ENCODE measurements around the gene PRR4.

PRR4 gene, protein sequence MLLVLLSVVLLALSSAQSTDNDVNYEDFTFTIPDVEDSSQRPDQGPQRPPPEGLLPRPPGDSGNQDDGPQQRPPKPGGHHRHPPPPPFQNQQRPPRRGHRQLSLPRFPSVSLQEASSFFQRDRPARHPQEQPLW

DNA sequence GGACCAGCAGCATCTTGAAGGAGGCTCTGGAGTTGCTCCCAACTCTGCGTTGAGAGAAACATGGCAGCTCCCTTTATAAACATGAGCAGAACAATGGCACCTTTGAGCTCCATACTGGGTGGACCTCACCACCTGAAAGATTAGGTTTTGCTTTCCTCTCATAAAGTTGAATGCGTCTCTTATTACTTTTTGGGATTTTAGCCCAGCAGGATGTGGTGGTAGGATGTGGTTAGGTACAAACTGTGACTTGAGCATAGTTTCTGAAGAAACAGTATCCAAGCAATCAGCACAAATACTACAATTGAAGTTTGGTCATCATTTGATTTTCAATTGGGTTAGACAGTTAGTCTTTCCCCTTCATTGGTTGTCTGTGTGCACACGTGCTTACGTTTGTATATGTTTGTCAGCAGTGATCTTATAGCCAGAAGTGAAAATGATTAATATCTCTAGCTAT is at the start of gene PRR4:
TSS of gene PRR4 (minus strand) at position 51 of the 454 bp plus-strand sequence. CDS start at position 13, 38 bp downstream.
- TF ChIP-seq, protein P1, sequence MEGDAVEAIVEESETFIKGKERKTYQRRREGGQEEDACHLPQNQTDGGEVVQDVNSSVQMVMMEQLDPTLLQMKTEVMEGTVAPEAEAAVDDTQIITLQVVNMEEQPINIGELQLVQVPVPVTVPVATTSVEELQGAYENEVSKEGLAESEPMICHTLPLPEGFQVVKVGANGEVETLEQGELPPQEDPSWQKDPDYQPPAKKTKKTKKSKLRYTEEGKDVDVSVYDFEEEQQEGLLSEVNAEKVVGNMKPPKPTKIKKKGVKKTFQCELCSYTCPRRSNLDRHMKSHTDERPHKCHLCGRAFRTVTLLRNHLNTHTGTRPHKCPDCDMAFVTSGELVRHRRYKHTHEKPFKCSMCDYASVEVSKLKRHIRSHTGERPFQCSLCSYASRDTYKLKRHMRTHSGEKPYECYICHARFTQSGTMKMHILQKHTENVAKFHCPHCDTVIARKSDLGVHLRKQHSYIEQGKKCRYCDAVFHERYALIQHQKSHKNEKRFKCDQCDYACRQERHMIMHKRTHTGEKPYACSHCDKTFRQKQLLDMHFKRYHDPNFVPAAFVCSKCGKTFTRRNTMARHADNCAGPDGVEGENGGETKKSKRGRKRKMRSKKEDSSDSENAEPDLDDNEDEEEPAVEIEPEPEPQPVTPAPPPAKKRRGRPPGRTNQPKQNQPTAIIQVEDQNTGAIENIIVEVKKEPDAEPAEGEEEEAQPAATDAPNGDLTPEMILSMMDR (IDR thresholded peaks at IDR 0.05; ENCODE audit: low read depth, low read length), result no peak
- no peak within 1 kb of the TSS for H3K4me3 ChIP-seq (ENCODE audit: low read depth, low read length)

DNA sequence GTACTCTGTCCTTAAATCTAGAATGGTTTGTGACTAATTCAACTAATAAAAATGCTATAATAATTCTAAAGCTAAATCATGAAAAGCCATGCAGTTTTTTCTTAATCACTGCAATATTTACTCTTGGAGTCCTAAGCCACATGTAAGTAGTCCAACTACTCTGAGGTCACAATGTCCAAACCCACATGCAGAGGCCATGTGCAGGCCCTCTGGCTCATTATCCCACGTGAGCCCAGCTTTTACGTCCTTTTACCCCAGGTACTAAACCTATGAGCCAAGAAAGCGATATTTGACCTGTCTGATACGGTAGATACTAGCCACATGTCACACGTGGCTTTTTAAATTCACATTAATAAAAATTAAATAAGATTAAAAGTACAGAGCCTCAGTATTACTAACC is 47.6 kb upstream of the PRR4 start:
- TF ChIP-seq, protein P1 (IDR thresholded peaks at IDR 0.05; ENCODE audit: low read depth, low read length), result no peak

DNA sequence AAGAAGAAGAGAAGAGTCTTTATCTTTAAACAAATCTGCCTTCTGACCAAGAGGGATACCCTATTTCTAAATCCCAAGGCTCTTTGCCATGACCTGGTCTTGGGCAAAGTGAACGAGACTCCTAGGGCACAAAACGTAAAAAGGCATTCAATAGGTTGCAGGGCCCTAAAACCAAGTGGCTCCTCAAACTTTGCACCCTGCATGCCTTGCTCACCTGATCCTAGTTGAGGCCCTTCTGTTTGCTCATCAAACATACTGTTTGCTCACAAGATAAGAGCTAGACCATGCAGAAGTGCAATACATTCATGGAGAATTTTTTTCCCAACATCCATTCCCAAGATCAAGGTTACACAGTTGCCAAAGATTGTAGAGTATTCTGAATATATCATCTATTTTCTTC is 42.7 kb upstream of the PRR4 start:
- no peak overlapping the region for H3K4me3 ChIP-seq (ENCODE audit: low read depth, low read length)
- TF ChIP-seq, protein P1 (IDR thresholded peaks at IDR 0.05; ENCODE audit: low read depth, low read length), result no peak

More for the DNA sequence above, 47.6 kb upstream of the PRR4 start:
- no peak overlapping the region for H3K4me3 ChIP-seq (ENCODE audit: low read depth, low read length)

DNA sequence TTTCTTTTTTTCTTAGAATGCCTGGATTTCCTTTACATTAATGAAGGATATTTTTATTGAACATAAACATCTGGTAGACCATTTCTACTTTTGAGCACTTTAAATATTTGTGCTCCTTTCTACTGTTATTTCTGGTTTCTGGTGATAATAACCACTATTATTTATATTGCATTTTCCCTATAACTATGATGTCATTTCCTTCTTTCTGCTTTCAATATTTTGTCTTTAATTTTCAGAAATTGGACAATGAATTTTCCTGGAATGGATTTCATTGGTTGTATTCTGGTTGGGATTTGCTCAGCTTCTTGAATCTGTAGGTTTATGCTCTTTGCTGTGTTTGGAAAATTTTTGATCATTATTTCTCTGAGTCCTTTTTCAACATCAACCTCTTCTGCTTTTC is 40.0 kb upstream of the PRR4 start:
- TF ChIP-seq, protein P1 (IDR thresholded peaks at IDR 0.05; ENCODE audit: low read depth, low read length), result no peak

DNA sequence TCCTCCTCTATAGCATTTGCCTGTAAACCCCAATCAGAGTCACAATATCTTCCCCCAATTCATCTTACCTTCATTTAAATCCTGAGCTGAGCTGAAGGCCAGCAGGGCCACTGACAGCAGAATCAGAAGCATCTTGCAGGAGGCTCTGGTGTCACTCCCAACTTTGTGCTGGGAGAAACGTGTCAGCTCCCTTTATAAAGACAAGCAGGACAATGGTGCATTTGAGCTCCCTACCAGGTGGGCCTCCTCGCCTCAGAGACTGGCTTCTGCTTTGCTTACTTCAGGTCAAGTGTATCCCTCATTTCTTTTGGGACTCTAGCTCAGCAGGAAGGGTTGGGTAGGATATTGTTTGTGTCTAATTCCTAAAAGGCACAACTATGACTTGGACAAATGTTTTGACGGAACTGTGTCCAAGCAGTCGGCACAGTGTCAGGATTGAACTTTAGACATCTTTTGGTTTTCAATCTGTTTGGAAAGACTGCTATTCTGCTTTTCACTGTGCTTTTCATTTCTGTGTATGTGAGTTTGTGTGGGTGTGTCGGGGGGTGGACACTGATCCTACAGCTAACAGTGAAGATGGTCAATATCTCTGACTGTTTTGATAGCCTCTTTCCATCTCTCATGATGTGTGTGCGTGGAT is 34.9 kb upstream of the PRR4 start, which contains the start of gene PRH1:
TSS of gene PRH1 (minus strand) at position 170 of the 640 bp plus-strand sequence. CDS start at position 132, 38 bp downstream.
- TF ChIP-seq, protein P1 (IDR thresholded peaks at IDR 0.05; ENCODE audit: low read depth, low read length), result no peak
- H3K4me3 ChIP-seq (ENCODE audit: low read depth, low read length), result no peak within 1 kb of the TSS

More for the DNA sequence above, 40.0 kb upstream of the PRR4 start:
- no peak overlapping the region for H3K4me3 ChIP-seq (ENCODE audit: low read depth, low read length)

DNA sequence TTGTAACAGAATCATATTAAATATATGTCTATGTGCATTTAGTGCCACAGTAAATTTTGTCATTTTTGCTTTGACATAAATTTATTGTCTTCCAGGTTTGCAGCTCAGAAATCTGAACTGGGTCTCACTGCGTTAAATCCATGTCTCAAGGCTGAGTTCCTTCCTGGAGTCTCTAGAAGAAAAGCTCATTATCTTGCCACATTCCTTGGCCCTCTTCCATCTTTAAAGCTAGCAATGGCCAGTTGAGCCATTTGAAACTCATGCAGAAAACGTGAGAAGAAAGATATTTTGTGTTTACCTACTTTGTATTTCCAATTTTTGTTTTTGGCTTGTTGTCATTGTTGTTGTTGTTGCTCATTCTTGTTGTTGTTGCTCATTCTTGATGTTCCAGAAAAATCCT is 24.1 kb upstream of the PRR4 start:
- no peak overlapping the region for H3K4me3 ChIP-seq (ENCODE audit: low read depth, low read length)

DNA sequence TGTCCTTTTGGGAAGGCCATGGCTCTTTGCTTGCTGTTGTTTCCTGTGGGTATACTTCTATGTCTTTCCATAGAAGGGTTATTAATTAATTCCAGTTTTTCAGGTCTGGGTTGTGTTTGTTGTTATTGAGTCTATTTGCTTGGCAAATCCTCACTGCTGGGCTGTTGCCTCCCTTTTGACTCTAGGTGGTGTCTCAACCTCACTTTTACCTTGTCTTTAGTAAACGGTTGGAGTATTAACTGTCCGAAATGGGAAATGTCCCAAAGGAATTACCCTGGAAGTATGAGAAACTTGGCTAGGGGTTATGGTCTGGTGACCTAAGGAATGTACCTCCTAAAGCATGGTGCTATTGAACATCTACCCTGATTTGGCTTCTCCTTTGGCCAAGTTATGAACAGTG is 18.1 kb upstream of the PRR4 start:
- TF ChIP-seq, protein P1 (IDR thresholded peaks at IDR 0.05; ENCODE audit: low read depth, low read length), result no peak
- no peak overlapping the region for H3K4me3 ChIP-seq (ENCODE audit: low read depth, low read length)

More for the DNA sequence above, 24.1 kb upstream of the PRR4 start:
- TF ChIP-seq, protein P1 (IDR thresholded peaks at IDR 0.05; ENCODE audit: low read depth, low read length), result no peak
